Mesendoderm (in vitro differentiated cells): Measurements from ENCODE around the gene SVIL.
"Not testable (repeated sequence)": the region's sequence is repeated elsewhere in the genome, so short reads cannot be mapped to it uniquely, and the experiment has no call there.

Experiments used
- DNase-seq: peaks from one replicate; pipeline ENCODE4 v3.0.0; 2013
- H2AK5ac ChIP-seq: 2 replicates; pipeline ENCODE4 v1.6.1; 2013; ENCODE audit warnings: low read length, inconsistent platforms
- H2BK120ac ChIP-seq: 2 replicates; pipeline ENCODE4 v1.6.1; 2013; ENCODE audit warnings: low read depth, mild to moderate bottlenecking, low read length, moderate library complexity, mixed read lengths
- H2BK15ac ChIP-seq: replicated peaks from 2 replicates; pipeline ENCODE4 v1.6.1; 2013; ENCODE audit warnings: low read depth, mild to moderate bottlenecking, moderate library complexity
- H2BK5ac ChIP-seq: 2 replicates; pipeline ENCODE4 v1.6.1; 2013; ENCODE audit warnings: low read length, inconsistent platforms
- H3K18ac ChIP-seq: 2 replicates; pipeline ENCODE4 v1.6.1; 2013; ENCODE audit warnings: mild to moderate bottlenecking, low read length, mixed read lengths
- H3K23ac ChIP-seq: one replicate; pipeline ENCODE4 v1.6.1; 2013; ENCODE audit warnings: low read length
- H3K27ac ChIP-seq: 2 replicates; pipeline ENCODE4 v1.5.1; 2013; ENCODE audit warnings: low read depth, mild to moderate bottlenecking, inconsistent platforms, low read length, moderate library complexity
- H3K27me3 ChIP-seq: 2 replicates; pipeline ENCODE4 v1.6.1; 2013; ENCODE audit warnings: low read length, control low read depth, mild to moderate bottlenecking, inconsistent platforms; ENCODE audit not compliant: insufficient read depth, poor library complexity
- H3K36me3 ChIP-seq: 2 replicates; pipeline ENCODE4 v1.6.1; 2013; ENCODE audit warnings: low read length, inconsistent platforms; ENCODE audit not compliant: control insufficient read depth, insufficient read depth
- H3K4ac ChIP-seq: one replicate; pipeline ENCODE4 v1.6.1; 2013; ENCODE audit warnings: low read depth, mild to moderate bottlenecking, low read length, moderate library complexity
- H3K4me1 ChIP-seq: 2 replicates; pipeline ENCODE4 v1.6.1; 2013; ENCODE audit warnings: low read depth, low read length, inconsistent platforms; ENCODE audit not compliant: control insufficient read depth
- H3K4me2 ChIP-seq: 2 replicates; pipeline ENCODE4 v1.6.1; 2013; ENCODE audit warnings: low read length
- H3K4me3 ChIP-seq: 2 replicates; pipeline ENCODE4 v1.5.1; 2013; ENCODE audit warnings: mild to moderate bottlenecking, low read length
- H3K56ac ChIP-seq: one replicate; pipeline ENCODE4 v1.6.1; 2013; ENCODE audit warnings: low read length
- H3K79me1 ChIP-seq: 2 replicates; pipeline ENCODE4 v1.6.1; 2013; ENCODE audit warnings: low read length, inconsistent platforms
- H3K79me2 ChIP-seq: 2 replicates; pipeline ENCODE4 v1.6.1; 2013; ENCODE audit warnings: mild to moderate bottlenecking, low read length; ENCODE audit not compliant: control insufficient read depth, insufficient read depth
- H3K9ac ChIP-seq: 2 replicates; pipeline ENCODE4 v1.6.1; 2013; ENCODE audit warnings: low read length, inconsistent platforms
- H4K5ac ChIP-seq: one replicate; pipeline ENCODE4 v1.6.1; 2013; ENCODE audit warnings: low read length
- H4K8ac ChIP-seq: one replicate; pipeline ENCODE4 v1.6.1; 2013; ENCODE audit warnings: low read depth, mild to moderate bottlenecking, control low read depth, low read length, moderate library complexity
- WGBS: extraction: QIAGEN DNeasy Blood & Tissue Kit; methylation state at CpG from one replicate; pipeline ENCODE4 v1.1.7; 2013; ENCODE audit warnings: low lambda C conversion rate, missing lambda C conversion rate; ENCODE audit not compliant: insufficient coverage; ENCODE audit errors: extremely low coverage; 5-methylcytosine and 5-hydroxymethylcytosine counted together

Gene SVIL

GRCh38 chr10:29618341-29619171 lies 16.2 kb downstream of the SVIL start:
- H3K18ac ChIP-seq = peak overlapping the region; percentile 82
- no peak overlapping the region for H2BK15ac ChIP-seq
- no peak overlapping the region for H4K5ac ChIP-seq
- H3K27me3 ChIP-seq = no peaks in the 10 kb centered on the region
- no peak overlapping the region for H2AK5ac ChIP-seq
- H3K56ac ChIP-seq = no peak overlapping the region
- H3K4me1 ChIP-seq = peaks cover 11% of the 10 kb centered on the region
- DNase-seq = peak; percentile 77
- H3K79me2 ChIP-seq = peaks cover 9% of the 10 kb centered on the region
- no CpG with 5 or more reads among the region's 14 CpGs for WGBS
- no peak overlapping the region for H3K23ac ChIP-seq
- no peak overlapping the region for H3K4ac ChIP-seq
- H2BK120ac ChIP-seq = no peak overlapping the region
- no peak overlapping the region for H3K4me2 ChIP-seq
- H3K36me3 ChIP-seq = no peaks in the 10 kb centered on the region
- peaks cover 7% of the 10 kb centered on the region for H3K79me1 ChIP-seq
- H4K8ac ChIP-seq = peak overlapping the region; percentile 41
- H3K27ac ChIP-seq = peak overlapping the region; percentile 74
- H3K4me3 ChIP-seq = no peak overlapping the region
- H3K9ac ChIP-seq = peak overlapping the region; percentile 19
- H2BK5ac ChIP-seq = no peak overlapping the region

GRCh38 chr10:29617880-29618340 lies 16.9 kb downstream of the SVIL start:
- H3K4ac ChIP-seq = no peak overlapping the region
- no peak overlapping the region for H4K8ac ChIP-seq
- H3K27me3 ChIP-seq = no peaks in the 10 kb centered on the region
- no peaks in the 10 kb centered on the region for H3K36me3 ChIP-seq
- no peak overlapping the region for H2BK15ac ChIP-seq
- no peak overlapping the region for H3K4me3 ChIP-seq
- no peak overlapping the region for H3K9ac ChIP-seq
- no peak overlapping the region for H3K23ac ChIP-seq
- no peak overlapping the region for H3K56ac ChIP-seq
- no peak overlapping the region for H2AK5ac ChIP-seq
- no peak overlapping the region for H4K5ac ChIP-seq
- peak; percentile 37 for DNase-seq
- H3K4me1 ChIP-seq = peaks cover 8% of the 10 kb centered on the region
- no peak overlapping the region for H3K27ac ChIP-seq
- no peak overlapping the region for H2BK5ac ChIP-seq
- WGBS = no CpG with 5 or more reads among the region's 8 CpGs
- no peak overlapping the region for H2BK120ac ChIP-seq
- no peak overlapping the region for H3K4me2 ChIP-seq
- H3K79me2 ChIP-seq = peaks cover 9% of the 10 kb centered on the region
- H3K18ac ChIP-seq = no peak overlapping the region
- H3K79me1 ChIP-seq = peaks cover 7% of the 10 kb centered on the region

GRCh38 chr10:29616542-29616941 lies 18.2 kb downstream of the SVIL start:
- no peak overlapping the region for H3K23ac ChIP-seq
- peaks cover 2% of the 10 kb centered on the region for H3K79me1 ChIP-seq
- H3K4me2 ChIP-seq = no peak overlapping the region
- H3K79me2 ChIP-seq = peaks cover 5% of the 10 kb centered on the region
- H3K18ac ChIP-seq = no peak overlapping the region
- no peak for DNase-seq
- no peak overlapping the region for H3K9ac ChIP-seq
- no peak overlapping the region for H4K5ac ChIP-seq
- no peak overlapping the region for H2BK15ac ChIP-seq
- no peak overlapping the region for H4K8ac ChIP-seq
- H3K4me1 ChIP-seq = peaks cover 6% of the 10 kb centered on the region
- no peak overlapping the region for H2BK120ac ChIP-seq
- WGBS = no CpG with 5 or more reads among the region's 6 CpGs
- no peak overlapping the region for H2AK5ac ChIP-seq
- H3K36me3 ChIP-seq = no peaks in the 10 kb centered on the region
- no peak overlapping the region for H3K27ac ChIP-seq
- no peak overlapping the region for H3K4ac ChIP-seq
- H3K27me3 ChIP-seq = no peaks in the 10 kb centered on the region
- H2BK5ac ChIP-seq = no peak overlapping the region
- no peak overlapping the region for H3K4me3 ChIP-seq
- H3K56ac ChIP-seq = no peak overlapping the region

- Histone ChIP-seq H3K79me2 (peaks cover 1% of the 10 kb centered on the region), H3K23ac (no peak overlapping the region), H3K4me3 (no peak overlapping the region), H3K4ac (no peak overlapping the region), H3K4me1 (peaks cover 6% of the 10 kb centered on the region), H2BK5ac (no peak overlapping the region), H3K4me2 (no peak overlapping the region), H2BK15ac (no peak overlapping the region), H3K27me3 (no peaks in the 10 kb centered on the region), H4K5ac (no peak overlapping the region), H3K9ac (no peak overlapping the region), H2AK5ac (no peak overlapping the region), H3K27ac (no peak overlapping the region), H3K79me1 (no peaks in the 10 kb centered on the region), H2BK120ac (no peak overlapping the region), H4K8ac (no peak overlapping the region), H3K18ac (no peak overlapping the region), H3K36me3 (no peaks in the 10 kb centered on the region), H3K56ac (no peak overlapping the region)
- WGBS = no CpG with 5 or more reads among the region's 2 CpGs
- no peak for DNase-seq
Measured at GRCh38 chr10:29615195-29615594, 19.6 kb downstream of the SVIL start.

GRCh38 chr10:29614289-29614688 lies 20.5 kb downstream of the SVIL start:
- not testable (repeated sequence) for H3K36me3 ChIP-seq, H3K56ac ChIP-seq, H2BK5ac ChIP-seq, H3K4ac ChIP-seq, H3K4me1 ChIP-seq, H3K4me2 ChIP-seq, H3K27ac ChIP-seq, H2AK5ac ChIP-seq, H4K5ac ChIP-seq, H3K9ac ChIP-seq, H2BK120ac ChIP-seq, H4K8ac ChIP-seq, DNase-seq, H3K23ac ChIP-seq, H3K79me1 ChIP-seq, H2BK15ac ChIP-seq, H3K4me3 ChIP-seq, H3K27me3 ChIP-seq, H3K18ac ChIP-seq, H3K79me2 ChIP-seq
- WGBS = no CpG with 5 or more reads among the region's 1 CpG
